Dermis blood vessel endothelial cell (primary cell): ENCODE measurements around the gene RPL7L1. TPM values are rescaled to one million over a fixed set of nuclear protein-coding genes. Genes with fewer than 3 reads are reported as not detected.
"Not testable (repeated sequence)": the region's sequence is repeated elsewhere in the genome, so short reads cannot be mapped to it uniquely, and the experiment has no call there.

Source experiments
- DNase-seq: peaks from one replicate; pipeline ENCODE4 v3.0.0; 2010
- total RNA-seq: library from RNA; depleted of rRNA; stranded (reverse); fragments of >200 nt; gene quantifications from 2 replicates; pipeline ENCODE4 v1.2.3, GENCODE V29; 2014

The RPL7L1 gene
- total RNA-seq = 150 and 174 TPM in 2 replicates

DNA sequence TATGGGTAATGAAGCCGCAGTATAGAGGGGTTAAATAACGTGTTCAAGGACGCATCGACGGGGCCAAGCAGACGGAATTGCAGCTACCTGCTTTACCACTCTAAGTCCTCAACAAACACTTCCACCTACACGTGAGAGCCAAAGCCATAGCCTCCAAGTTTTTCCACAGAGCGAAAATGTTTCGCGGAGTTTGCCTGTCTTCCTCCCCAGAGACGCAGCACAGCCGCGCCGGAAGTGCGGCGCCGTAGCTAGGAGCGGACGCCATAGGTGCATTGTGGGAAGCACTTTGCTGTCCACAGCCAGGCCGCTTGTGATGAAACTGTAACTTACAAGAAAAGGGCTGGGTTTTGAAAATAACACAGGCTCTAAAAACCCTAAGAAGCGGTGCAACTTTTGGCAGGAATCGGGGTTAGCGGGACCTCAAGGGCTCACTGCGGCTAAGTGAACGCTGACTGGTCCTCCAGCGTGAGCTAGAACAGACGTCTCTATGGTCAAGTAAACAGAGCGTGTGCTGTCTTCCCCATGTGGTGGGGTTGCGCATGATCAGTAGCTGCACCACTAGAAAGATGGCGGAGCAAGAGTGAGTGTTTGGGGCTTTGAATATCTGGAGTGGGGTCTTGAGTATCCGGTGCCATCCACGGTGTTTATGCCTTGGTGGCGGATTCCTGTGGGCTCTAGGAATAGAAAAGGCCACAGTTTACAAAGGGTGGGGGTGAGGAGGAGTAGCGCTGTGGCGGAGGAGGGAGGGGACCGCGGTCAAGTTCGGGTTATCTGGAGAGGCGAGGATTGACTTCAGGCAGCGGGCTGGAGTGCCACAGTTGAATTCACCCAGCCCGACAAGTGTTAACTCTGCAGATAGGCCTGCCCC, at the start of gene RPL7L1:
TSS of gene RPL7L1 (plus strand) at position 245 of the 868 bp plus-strand sequence. CDS start at position 540, 295 bp downstream.
- peak; percentile 91 for DNase-seq

DNA sequence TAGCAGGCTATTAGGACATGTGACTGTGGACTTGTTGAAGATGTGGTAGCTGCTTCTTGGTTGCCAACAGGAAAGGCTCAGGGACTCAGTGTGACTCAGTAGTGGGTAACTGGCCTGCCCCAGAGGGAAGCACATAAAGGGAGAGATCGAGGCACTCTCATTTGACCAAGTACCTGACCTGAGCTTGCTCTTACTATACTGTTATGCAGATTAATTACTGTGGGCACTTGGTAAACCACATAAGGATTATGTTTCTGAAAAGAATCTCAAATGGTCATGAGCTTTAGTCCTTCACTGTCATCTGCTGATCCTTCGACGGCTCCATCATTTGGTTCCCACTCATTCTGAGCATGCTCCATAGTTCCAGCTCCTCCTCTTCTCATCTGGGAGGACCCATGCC, 48.2 kb upstream of the RPL7L1 start:
- no peak for DNase-seq

DNA sequence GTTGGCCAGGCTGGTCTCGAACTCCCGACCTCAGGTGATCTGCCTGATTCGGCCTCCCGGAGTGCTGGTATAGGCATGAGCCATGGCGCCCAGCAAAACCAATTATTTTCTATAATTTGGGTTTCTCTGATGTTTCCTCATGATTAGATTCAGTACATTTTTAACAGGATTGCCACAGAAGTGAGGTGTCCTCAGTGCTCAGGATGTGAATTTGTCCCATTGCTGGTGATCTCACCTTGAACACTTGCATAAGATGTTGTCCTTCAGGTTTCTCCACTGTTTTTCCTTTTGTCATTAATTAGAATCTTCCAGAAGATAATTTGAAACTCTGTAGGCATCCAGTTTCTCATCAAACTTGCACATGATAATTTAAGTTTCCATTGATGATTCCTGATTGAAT, 45.4 kb upstream of the RPL7L1 start:
- no peak for DNase-seq

DNA sequence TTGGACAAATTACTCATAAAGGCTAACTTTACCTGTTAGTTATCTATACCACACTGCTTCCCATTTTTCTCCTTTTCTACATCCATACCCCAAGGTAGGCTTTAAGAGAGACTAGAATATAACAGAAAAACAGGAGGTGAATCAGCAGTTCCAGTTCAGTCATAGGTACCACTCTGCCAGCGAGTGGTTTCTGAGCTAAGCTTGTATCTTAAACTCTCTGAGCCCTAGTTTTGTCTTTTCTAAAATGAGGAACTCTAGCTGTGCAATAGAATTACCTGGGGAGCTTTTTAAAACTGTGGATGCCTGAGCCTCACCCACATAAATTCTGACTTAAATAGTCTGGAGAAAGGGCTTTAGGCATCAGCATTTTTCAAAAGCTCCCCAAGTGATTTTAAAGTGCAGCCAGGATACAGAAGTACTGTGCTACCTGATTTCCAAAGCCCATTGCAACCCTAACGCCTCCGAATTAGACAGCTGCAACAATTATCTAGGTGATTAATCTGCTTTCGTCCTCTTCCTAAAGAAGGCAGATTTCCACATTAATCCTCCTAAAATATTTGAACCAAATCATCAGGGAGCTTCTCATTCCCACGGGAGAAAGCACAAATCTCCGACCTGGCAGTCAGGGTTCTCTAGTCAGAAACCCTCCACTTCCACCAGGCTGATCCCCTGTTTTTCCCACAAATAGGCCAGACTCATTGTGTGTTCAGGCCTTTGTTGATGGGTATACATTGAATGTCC, 37.4 kb upstream of the RPL7L1 start:
- DNase-seq = no peak

DNA sequence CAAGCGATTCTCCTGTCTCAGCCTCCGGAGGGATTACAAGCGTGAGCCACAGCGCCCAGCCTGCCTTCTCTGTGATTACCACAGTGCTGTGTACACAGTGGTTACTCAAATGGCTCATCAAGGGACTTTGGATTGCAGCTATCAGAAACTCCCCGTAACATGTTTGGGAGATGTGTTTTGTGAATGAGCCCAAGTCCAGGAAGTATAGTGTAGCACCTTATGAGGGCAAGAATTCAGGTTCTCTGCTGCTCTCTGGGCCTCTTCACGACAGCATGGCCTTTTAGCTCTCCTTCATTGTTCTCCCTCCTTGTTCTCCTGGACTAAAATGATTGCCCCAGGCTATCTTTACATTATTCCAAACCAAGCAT, 34.1 kb upstream of the RPL7L1 start:
- DNase-seq = no peak

DNA sequence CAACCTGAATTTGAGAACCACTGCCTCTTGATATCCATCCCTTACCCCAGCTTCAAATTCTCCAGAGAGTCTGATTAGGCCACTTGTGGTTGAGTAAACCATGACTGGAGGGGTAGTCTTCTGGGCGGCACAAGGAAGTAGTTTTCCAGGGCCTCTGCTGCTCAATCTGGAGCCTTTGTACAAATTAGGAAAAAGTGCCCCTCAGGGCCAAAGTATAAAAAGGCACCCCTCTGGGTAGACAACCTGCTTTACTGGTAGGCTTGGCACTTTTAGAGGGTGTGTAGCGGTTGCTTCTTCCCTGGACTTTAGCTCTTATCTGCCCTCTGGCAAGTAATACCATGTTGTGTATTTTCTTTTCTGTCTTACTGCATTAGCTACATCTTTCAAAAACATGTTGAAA, 32.9 kb upstream of the RPL7L1 start:
- DNase-seq = no peak

DNA sequence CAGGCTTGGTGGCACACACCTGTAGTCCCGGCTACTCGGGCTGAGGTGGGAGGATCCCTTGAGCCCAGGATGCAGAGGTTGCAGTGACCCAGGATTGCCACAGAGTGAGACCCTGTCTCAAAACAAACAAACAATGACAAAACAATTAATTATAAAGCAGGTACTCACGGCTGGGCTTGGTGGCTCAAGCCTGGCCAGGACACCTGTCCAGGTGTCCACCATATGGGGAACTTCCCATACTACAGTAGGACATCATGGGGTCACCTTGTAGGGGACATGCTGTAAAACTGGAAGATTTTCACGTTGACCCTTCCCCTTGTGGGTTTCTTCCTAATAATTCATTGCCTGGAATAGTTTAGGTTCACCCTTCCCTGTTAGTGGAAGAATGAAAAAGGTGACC, 30.7 kb upstream of the RPL7L1 start:
- no peak for DNase-seq

DNA sequence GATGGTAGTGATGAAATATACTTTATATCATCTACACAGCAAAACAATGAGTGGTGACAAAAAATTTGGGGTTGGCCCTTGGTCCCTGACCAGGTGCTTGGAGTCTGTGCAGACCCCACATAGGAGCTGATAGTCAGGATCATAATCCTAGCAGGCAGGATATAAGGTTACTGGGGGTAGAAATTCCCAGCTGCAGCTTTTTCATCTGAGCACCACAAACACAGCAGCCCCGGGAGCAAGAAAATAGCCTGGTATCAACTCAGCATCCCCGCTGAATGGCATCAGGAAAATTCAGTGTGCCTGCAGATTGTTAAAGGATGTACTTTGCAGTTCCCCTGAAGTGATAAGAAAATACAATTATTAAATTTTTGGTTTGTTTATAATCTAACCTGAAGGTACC, 27.8 kb upstream of the RPL7L1 start:
- no peak for DNase-seq

DNA sequence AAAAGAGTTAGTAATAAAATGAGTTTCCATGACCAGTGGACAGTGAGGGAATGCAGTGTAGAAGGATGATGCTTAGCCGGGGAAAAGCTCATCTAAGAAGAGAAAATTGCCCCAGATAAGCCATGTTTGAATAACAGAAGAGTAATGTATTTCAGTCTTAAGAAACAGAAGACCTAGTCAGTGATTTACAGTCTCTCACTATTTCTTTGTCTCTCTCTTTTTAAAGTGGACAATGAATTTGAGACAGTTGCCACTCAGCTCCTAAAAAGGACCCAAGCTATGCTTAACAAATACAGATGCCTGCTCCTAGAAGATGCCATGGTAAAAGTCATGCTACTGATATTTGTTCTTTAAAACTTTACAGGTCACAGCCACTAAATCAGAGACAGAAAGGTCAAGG, 19.4 kb upstream of the RPL7L1 start:
- no peak for DNase-seq

DNA sequence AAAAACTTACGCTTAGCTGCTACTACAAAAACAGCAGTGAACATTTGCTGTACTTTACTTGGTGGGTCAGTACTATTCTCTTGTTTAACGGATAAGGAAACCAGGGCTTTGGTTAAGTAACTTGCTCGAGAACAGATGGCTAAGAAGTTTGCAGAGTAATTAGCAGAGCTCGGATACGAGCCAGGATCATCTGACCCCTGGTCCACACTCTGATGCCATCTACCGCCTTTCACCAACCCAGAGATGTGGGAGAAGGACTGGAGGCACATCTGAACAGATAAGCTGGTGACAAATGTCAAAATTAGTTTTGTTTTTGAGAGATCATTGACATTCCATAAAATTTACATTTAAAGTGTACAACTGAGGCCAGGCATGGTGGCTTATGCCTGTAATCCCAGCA, 18.9 kb upstream of the RPL7L1 start:
- DNase-seq = no peak

DNA sequence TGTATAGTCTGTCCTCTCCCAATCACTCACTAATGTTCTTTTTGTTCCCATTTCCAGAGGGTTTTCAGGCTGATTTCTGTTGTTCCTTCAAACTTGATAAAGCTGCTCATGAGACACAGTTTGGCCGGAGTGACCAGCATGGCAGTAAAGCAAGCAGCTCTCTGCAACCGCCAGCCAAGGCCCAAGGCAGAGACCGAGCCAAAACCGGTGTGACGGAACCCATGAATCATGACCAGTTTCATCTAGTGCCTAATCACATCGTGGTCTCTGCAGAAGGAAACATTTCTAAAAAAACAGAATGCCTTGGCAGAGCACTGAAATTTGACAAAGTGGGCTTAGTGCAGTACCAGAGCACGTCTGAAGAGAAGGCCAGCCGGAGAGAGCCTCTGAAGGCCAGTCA, 14.8 kb upstream of the RPL7L1 start:
- DNase-seq = no peak

DNA sequence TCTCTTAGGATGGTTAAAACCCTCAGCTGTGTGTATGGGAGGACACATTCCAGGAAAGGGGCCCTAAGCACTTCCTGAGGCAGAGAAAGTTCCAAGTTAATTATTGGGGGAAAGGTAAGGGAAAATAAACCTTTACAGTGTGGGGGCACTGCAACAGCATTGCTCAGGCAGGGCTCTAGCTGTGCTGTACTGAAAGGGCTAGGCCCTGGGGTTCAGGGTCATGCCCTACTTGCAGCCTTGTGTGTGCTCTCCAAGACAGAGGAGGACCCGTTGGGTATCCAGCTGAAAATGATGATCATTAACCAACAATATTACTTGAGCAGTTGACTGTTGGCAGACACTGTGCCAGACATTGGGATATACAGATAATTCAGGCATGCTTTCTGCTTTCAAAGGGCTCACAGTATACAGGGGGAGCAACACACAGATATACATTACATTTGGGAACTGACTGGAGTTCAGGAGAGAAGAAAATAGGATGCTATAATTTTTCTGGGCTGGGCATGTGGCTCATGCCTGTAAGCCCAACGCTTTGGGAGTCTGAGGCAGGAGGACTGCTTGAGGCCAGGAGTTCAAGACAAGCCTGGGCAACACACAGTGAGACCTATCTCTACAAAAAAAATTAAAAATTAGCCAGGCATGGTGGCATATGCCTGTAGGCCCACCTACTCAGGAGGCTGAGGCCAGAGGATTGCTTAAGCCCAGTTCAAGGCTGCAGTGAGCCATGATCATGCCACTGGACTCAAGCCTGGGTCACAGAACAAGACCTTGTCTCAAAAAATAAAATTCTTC, 9.1 kb upstream of the RPL7L1 start:
- DNase-seq = no peak

DNA sequence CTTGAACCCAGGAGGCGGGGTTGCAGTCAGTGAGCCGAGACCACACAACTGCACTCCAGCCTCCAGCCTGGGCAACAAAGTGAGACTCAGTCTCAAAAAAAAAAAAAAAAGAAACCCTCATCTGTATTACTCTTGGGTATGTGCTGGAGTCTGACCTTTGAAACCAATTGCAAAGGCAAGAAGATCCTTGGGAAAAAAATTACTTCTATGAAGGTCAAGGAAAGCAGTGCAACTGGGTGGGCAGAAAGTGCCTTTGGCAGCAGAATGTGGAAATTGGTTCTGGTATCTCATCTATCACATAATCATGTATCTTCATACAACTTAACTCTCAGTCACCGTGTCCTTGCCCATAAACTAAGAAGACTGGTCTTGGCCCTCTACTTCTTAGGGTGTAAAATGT, 7.7 kb upstream of the RPL7L1 start:
- DNase-seq = no peak

DNA sequence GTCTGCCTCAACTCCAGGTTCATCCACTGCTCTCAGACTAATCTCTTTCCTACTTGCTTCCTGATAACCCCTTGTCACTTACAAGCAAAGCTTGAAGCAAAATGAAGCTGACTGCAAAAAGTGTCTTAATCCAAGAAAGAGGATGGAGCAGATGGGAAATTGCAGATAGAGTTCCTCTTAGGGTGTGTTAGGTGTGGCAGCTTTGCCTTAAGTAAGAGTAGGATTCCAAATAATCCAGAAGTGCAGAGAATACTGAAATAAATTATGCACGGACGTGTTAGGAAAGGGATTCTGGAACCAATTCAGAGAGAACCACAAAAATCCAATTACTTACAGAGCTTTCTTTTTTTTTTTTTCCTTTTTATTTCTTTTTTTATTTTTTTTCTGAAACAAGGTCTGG, 6.1 kb upstream of the RPL7L1 start:
- DNase-seq = no peak

DNA sequence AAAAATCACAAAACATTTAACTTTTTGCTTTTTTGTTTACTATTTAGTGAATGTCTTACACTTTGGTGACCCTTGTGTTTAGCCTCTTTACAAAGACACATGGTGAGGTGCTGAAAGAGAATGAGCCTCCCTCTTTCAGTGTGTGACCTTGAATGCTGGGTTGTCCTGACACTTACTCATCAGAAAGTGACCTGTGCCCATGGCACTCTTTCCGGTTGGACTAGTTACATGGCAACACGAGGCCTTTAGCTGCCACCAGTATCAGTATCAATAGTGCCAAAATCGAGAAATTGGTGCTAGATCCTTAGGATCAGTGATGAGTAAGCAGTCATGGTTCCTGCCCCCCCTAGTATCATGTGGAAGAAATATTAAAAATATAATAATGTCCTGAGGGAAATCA, 1.7 kb upstream of the RPL7L1 start:
- DNase-seq = no peak

DNA sequence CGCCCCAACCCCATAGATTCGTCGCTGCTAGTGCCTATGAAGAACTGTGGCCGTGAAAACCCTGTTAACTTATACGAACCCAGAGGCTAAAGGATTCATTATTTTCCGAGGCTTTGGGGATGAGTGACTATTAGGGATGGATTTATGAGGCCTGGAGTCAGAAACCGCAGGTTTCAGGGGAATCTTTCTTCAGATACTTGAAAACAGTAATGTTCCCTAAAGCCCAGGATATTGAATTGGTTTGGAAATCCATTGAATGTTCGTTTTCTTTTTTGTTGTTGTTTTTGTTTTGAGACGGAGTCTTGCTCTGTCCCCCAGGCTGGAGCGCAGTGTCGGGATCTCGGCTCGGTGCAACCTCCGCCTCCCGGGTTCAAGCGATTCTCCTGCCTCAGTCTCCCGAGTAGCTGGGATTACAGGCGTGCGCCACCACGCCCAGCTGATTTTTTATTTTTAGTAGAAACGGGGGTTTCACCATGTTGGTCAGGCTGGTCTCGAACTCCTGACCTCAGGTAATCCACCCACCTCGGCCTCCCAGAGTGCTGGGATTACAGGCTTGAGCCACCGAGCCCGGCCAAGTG, 913 bp downstream of the RPL7L1 start:
- not testable (repeated sequence) for DNase-seq

DNA sequence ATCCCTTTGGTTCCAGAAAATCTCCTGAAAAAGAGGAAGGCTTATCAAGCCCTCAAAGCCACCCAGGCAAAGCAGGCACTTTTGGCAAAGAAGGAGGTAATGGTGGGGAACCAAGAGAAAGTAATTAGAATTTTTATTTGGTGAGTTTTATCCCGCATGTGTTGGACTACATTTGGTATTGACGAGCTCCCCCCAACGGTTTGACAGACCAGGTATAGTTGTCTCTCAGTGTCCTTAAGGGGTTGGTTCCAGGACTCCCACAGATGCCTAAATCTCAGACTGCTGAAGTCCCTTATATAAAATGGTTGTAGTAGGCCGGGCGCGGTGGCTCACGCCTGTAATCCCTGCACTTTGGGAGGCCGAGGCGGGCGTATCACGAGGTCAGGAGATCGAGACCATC, 1.5 kb downstream of the RPL7L1 start:
- DNase-seq = not testable (repeated sequence)

DNA sequence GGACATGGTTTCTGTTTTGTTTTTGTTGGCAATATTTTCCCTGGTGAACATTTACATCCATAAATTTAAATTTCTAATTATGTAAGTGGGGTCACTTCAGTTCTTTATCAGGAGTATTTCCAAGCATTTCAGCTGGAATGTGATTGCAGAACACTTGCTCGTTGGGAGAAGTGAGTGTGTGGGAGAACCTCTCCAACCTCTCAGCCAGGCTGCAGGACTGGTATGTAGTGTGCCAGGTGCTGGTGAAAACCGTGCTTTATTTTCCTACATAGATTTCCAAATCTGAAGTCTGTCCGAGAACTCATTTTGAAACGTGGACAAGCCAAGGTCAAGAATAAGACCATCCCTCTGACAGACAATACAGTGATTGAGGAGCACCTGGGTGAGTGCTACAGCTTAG, 6.3 kb downstream of the RPL7L1 start:
- no peak for DNase-seq

DNA sequence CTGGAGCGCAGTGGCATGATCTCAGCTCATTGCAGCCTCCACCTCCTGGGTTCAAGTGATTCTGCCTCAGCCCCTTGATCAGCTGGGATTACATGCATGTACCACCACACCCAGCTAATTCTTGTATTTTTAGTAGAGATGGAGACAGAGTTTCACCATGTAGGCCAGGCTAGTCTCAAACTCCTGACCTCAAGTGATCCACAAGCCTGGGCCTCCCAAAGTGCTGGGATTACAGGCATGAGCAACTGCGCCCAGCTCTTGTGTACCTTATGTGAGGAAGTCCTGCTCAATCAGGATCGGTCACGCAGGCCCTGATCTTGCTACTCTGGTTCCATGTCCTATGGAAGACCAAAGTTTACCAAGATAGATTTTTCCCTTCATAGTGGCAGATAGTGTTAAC, 8.8 kb downstream of the RPL7L1 start:
- not testable (repeated sequence) for DNase-seq

DNA sequence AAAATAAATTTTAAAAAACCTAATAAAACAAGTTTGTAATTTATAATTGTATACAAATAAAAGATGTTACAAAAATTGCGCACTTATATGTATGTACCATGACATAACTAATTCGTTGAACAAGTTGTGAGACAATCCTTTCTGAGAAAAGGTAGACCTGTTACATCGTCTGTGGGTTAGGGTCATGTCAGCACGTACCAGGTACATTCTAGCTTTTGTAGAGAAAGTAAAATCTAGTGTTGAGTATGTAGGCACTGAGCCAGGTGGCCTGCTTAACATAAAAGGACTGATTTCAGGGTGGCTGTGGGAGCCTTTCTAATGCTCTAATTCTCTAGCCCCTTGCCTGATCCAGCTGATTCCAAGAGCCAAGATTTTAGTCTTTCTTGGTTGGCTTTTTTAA, 10.4 kb downstream of the RPL7L1 start:
- no peak for DNase-seq

DNA sequence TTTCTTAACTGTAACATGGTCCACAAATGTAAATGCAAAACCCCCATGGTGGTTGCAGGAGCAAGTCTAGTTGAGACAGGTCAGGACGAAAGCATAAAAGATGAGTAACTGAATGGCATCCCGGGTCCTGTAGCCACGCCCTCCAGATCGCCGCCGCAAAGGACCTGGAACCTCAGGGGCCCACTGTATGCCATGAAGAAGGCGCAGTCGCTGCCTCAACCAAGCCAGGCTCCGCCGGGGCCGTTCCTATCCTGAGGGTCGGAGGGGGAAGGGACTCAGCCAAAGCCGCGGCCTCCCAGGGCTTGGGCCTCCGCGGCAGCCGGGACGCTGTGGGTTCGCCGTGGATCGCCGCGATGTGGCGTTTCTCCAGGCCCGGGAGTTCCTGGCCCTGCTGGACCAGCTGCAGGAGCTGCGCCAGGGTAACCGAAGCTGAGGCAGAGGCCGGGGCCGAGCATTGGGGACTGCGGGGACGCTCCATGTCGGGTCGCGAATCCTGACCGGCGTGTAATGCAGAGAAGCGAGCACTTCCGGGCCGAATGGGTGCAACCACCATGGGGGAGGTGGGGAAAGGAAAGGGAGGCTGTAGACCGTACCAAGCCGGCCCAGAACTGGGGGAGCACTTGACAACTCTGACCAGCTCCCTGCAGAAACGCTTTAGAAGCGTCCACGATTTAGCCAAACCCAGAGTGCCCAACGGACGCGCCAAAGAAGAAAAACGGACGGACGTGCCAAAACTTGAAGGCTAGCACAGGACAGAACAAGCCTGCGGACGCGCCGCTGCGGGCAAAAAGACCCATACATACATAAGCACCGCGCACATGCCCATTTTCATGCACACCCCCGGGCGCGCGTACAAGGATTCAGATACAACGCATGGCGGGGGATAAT, 11.1 kb downstream of the RPL7L1 start:
- DNase-seq = peak; percentile 96

DNA sequence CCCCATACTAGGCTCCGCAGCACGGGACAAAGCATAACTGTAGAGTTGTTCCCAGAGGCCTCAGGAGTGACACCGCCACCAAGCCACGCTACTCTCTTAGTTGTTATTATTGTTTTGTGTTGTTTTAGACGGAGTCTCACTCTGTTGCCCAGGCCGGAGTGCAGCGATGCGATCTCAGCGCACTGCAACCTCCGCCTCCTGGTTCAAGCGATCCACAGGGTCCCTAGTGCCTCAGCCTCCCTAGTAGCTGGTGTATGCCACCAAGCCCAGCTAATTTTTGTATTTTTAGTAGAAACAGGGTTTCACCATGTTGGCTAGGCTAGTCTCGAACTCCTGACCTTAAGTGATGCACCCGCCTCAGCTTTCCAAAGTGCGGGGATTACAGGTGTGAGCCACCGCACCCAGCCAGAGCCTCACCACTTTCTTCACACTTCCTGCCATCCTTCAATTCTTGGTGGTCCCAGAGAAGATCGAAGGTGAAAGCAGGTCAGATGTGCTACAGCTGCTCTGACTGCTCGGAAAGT, 11.8 kb downstream of the RPL7L1 start:
- no peak for DNase-seq
